Measurements from ENCODE around the gene ESRRA.

Gene ESRRA

GRCh38 chr11:64305075-64305690, at the start of gene ESRRA:
ESRRA (plus strand) TSS chr11:64305524; CDS start chr11:64307180, 1,656 bp downstream.
- Mint-ChIP-seq H3K4me3 (peak within 1 kb of the TSS; percentile 99), H3K27me3 (peaks cover 12% of the 10 kb centered on the region), H3K4me1 (peaks cover 35% of the 10 kb centered on the region), H3K9me3 (no peaks in the 10 kb centered on the region), H3K36me3 (peaks cover 5% of the 10 kb centered on the region), H3K27ac (peak within 1 kb of the TSS; percentile 99)
- peak; percentile 91 for ATAC-seq

GRCh38 chr11:64256300-64256699, 49.0 kb upstream of the ESRRA start:
- peaks cover 38% of the 10 kb centered on the region for H3K4me1 Mint-ChIP-seq
- H3K9me3 Mint-ChIP-seq, result no peaks in the 10 kb centered on the region
- no peaks in the 10 kb centered on the region for H3K27me3 Mint-ChIP-seq
- peaks cover 23% of the 10 kb centered on the region for H3K36me3 Mint-ChIP-seq
- no peak for ATAC-seq
- no peak overlapping the region for H3K27ac Mint-ChIP-seq
- H3K4me3 Mint-ChIP-seq, result no peak overlapping the region

DNA sequence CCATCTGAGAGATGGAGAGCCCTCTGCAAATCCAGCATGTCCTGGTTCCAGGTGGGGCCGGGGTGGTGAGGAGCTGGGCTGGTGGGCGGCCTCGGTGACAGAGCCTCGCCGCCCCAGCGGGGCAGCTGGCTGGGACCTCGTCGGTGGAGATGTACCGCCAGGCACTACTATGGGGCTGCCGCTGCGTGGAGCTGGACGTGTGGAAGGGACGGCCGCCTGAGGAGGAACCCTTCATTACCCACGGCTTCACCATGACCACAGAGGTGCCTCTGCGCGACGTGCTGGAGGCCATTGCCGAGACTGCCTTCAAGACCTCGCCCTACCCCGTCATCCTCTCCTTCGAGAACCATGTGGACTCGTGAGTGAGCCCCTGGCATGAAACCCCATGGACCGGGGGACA, 47.0 kb upstream of the ESRRA start:
- Mint-ChIP-seq H3K27me3 (no peaks in the 10 kb centered on the region), H3K4me3 (no peak overlapping the region), H3K27ac (no peak overlapping the region), H3K4me1 (peaks cover 22% of the 10 kb centered on the region), H3K36me3 (peaks cover 39% of the 10 kb centered on the region), H3K9me3 (no peaks in the 10 kb centered on the region)
- no peak for ATAC-seq

- Mint-ChIP-seq H3K4me3 (no peak overlapping the region), H3K27ac (no peak overlapping the region), H3K4me1 (peaks cover 15% of the 10 kb centered on the region), H3K27me3 (no peaks in the 10 kb centered on the region), H3K9me3 (no peaks in the 10 kb centered on the region), H3K36me3 (peaks cover 39% of the 10 kb centered on the region)
- peak; percentile 4 for ATAC-seq
Observed at GRCh38 chr11:64258946-64259532, 46.3 kb upstream of the ESRRA start.

GRCh38 chr11:64259533-64260067, 45.7 kb upstream of the ESRRA start:
- no peak overlapping the region for H3K4me3 Mint-ChIP-seq
- H3K4me1 Mint-ChIP-seq, result peaks cover 15% of the 10 kb centered on the region
- H3K36me3 Mint-ChIP-seq, result peaks cover 39% of the 10 kb centered on the region
- no peaks in the 10 kb centered on the region for H3K27me3 Mint-ChIP-seq
- H3K9me3 Mint-ChIP-seq, result no peaks in the 10 kb centered on the region
- peak overlapping the region; percentile 61 for H3K27ac Mint-ChIP-seq
- peak; percentile 54 for ATAC-seq

- ATAC-seq, result peak; percentile 49
- H3K27me3 Mint-ChIP-seq, result no peaks in the 10 kb centered on the region
- no peak overlapping the region for H3K4me3 Mint-ChIP-seq
- H3K4me1 Mint-ChIP-seq, result peaks cover 15% of the 10 kb centered on the region
- H3K36me3 Mint-ChIP-seq, result peaks cover 39% of the 10 kb centered on the region
- peak overlapping the region; percentile 61 for H3K27ac Mint-ChIP-seq
- H3K9me3 Mint-ChIP-seq, result no peaks in the 10 kb centered on the region
Observed at GRCh38 chr11:64260147-64260708, 45.1 kb upstream of the ESRRA start.

DNA sequence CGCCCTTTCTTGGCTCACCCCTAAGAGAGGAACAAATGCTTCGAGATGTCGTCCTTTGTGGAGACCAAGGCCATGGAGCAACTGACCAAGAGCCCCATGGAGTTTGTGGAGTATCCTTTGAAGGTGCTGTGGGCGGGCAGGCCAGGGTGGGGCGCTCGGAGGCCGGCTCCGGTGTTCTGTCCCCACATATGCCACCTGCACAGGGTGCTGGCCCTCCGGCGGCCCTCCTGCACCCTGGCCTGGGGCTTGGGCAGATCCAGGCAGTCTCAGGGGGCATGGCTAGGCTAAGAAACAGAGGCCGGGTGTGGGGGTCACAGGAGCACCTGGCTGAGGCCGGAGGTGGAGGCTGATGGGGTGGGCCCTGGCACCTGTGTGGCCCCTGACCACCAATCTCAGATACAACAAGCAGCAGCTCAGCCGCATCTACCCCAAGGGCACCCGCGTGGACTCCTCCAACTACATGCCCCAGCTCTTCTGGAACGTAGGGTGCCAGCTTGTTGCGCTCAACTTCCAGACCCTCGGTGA, 43.7 kb upstream of the ESRRA start:
- Mint-ChIP-seq H3K9me3 (no peaks in the 10 kb centered on the region), H3K27me3 (no peaks in the 10 kb centered on the region), H3K36me3 (peaks cover 39% of the 10 kb centered on the region), H3K27ac (no peak overlapping the region), H3K4me3 (no peak overlapping the region), H3K4me1 (peaks cover 15% of the 10 kb centered on the region)
- ATAC-seq, result no peak

GRCh38 chr11:64262271-64263002, 42.9 kb upstream of the ESRRA start:
- H3K4me3 Mint-ChIP-seq, result no peak overlapping the region
- H3K9me3 Mint-ChIP-seq, result no peaks in the 10 kb centered on the region
- H3K36me3 Mint-ChIP-seq, result peaks cover 39% of the 10 kb centered on the region
- no peak for ATAC-seq
- peaks cover 15% of the 10 kb centered on the region for H3K4me1 Mint-ChIP-seq
- no peak overlapping the region for H3K27ac Mint-ChIP-seq
- H3K27me3 Mint-ChIP-seq, result no peaks in the 10 kb centered on the region

GRCh38 chr11:64263021-64263946, 42.0 kb upstream of the ESRRA start:
- Mint-ChIP-seq H3K36me3 (peaks cover 32% of the 10 kb centered on the region), H3K4me3 (no peak overlapping the region), H3K9me3 (no peaks in the 10 kb centered on the region), H3K27ac (no peak overlapping the region), H3K4me1 (peaks cover 22% of the 10 kb centered on the region), H3K27me3 (no peaks in the 10 kb centered on the region)
- ATAC-seq, result no peak

DNA sequence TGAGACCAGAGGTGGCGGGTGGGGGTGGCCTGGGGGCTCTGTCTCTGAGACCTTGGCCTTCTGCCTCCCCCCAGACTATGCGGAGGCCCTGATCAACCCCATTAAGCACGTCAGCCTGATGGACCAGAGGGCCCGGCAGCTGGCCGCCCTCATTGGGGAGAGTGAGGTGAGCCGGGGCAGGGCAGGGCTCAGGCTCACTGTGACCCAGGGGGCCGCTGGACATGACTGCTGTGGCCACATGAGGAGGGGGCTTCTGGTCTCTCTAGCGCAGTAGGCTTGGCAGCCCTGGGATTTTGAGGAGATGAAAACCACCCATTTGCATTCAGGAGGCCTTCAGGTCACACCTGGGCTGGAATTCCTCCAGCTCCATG, 41.4 kb upstream of the ESRRA start:
- no peak overlapping the region for H3K4me3 Mint-ChIP-seq

GRCh38 chr11:64264371-64264852, 40.9 kb upstream of the ESRRA start:
- no peaks in the 10 kb centered on the region for H3K9me3 Mint-ChIP-seq

More for the DNA sequence above, 41.4 kb upstream of the ESRRA start:
- H3K36me3 Mint-ChIP-seq, result peaks cover 31% of the 10 kb centered on the region
- peaks cover 29% of the 10 kb centered on the region for H3K4me1 Mint-ChIP-seq
- no peaks in the 10 kb centered on the region for H3K9me3 Mint-ChIP-seq
- H3K27ac Mint-ChIP-seq, result no peak overlapping the region
- H3K27me3 Mint-ChIP-seq, result no peaks in the 10 kb centered on the region
- ATAC-seq, result no peak

GRCh38 chr11:64265176-64266160, 39.9 kb upstream of the ESRRA start:
- Mint-ChIP-seq H3K4me3 (no peak overlapping the region), H3K9me3 (no peaks in the 10 kb centered on the region), H3K36me3 (peaks cover 16% of the 10 kb centered on the region), H3K4me1 (peaks cover 23% of the 10 kb centered on the region), H3K27me3 (no peaks in the 10 kb centered on the region), H3K27ac (no peak overlapping the region)
- no peak for ATAC-seq

More at GRCh38 chr11:64264371-64264852, 40.9 kb upstream of the ESRRA start:
- H3K27ac Mint-ChIP-seq, result no peak overlapping the region
- ATAC-seq, result no peak
- H3K4me3 Mint-ChIP-seq, result no peak overlapping the region
- peaks cover 27% of the 10 kb centered on the region for H3K36me3 Mint-ChIP-seq
- H3K4me1 Mint-ChIP-seq, result peaks cover 29% of the 10 kb centered on the region
- no peaks in the 10 kb centered on the region for H3K27me3 Mint-ChIP-seq

GRCh38 chr11:64266339-64266738, 39.0 kb upstream of the ESRRA start:
- no peak overlapping the region for H3K4me3 Mint-ChIP-seq
- no peaks in the 10 kb centered on the region for H3K9me3 Mint-ChIP-seq
- no peak for ATAC-seq
- peaks cover 16% of the 10 kb centered on the region for H3K36me3 Mint-ChIP-seq
- no peak overlapping the region for H3K27ac Mint-ChIP-seq
- H3K4me1 Mint-ChIP-seq, result peaks cover 25% of the 10 kb centered on the region
- H3K27me3 Mint-ChIP-seq, result no peaks in the 10 kb centered on the region

Measured in stimulated activated memory B cell treated with anti-CD40 and anti-IgM and Interleukin-4, amounts not matched to agents 10 μg/mL and 1 μg/mL and 100 μg/mL, for 72 hours (primary cell).